Mucosa of rectum (tissue), 2 donors: ENCODE results near the gene TNNI3K.

Source experiments
- H3K27ac ChIP-seq, 2 donors: one replicate each; pipeline ENCODE4 v1.7.0; 2013; ENCODE audit warnings: inconsistent platforms in 2 of 2, low read depth in 2 of 2, low read length in 2 of 2
- H3K27me3 ChIP-seq, 2 donors: one replicate each; pipeline ENCODE4 v1.7.0; 2013; ENCODE audit warnings: low read length in 2 of 2; ENCODE audit not compliant: control insufficient read depth in 2 of 2, insufficient read depth in 2 of 2
- H3K36me3 ChIP-seq, 2 donors: one replicate each; pipeline ENCODE4 v1.7.0; 2013; ENCODE audit warnings: low read length in 2 of 2; ENCODE audit not compliant: control insufficient read depth in 2 of 2, insufficient read depth in 2 of 2
- H3K4me1 ChIP-seq, 2 donors: one replicate each; pipeline ENCODE4 v1.7.0; 2013; ENCODE audit warnings: low read length in 2 of 2, mild to moderate bottlenecking in 1 of 2; ENCODE audit not compliant: control insufficient read depth in 2 of 2, insufficient read depth in 2 of 2
- H3K4me3 ChIP-seq, 2 donors: one replicate each; pipeline ENCODE4 v1.7.0; 2013; ENCODE audit warnings: low read length in 2 of 2
- H3K9ac ChIP-seq, 2 donors: one replicate each; pipeline ENCODE4 v1.7.0; 2013; ENCODE audit warnings: low read length in 2 of 2, low read depth in 1 of 2, mild to moderate bottlenecking in 1 of 2
- H3K9me3 ChIP-seq, 2 donors: one replicate each; pipeline ENCODE4 v1.7.0; 2013; ENCODE audit warnings: low read length in 2 of 2; ENCODE audit not compliant: control insufficient read depth in 2 of 2
- donor health status: healthy.
- donor health status: Normal muscosa, but diverticular disease.

TNNI3K gene

DNA sequence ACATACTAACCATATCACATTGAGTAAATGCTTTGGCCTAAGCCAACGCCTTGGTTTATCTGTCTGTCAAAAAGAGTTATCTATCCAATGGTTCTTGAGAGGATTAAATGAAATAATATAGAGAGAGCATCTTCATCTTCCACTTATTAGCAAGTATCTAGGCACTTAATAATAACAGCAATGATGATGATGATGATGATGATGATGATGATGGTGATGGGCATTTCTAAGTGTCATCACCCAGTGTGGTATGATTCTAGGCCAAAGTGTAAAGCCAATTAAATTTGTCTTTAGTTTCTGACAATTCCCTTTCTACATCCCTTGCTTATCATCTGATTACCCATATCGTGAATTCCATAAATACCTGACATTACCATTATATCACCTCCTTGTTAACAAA, 342.9 kb downstream of the TNNI3K start:
- Histone ChIP-seq H3K27me3 (no peaks in the 10 kb centered on the region), H3K4me3 (no peak overlapping the region), H3K9me3 (no peaks in the 10 kb centered on the region), H3K36me3 (no peaks in the 10 kb centered on the region), H3K27ac (no peak overlapping the region), H3K9ac (no peak overlapping the region), H3K4me1 (no peaks in the 10 kb centered on the region)

DNA sequence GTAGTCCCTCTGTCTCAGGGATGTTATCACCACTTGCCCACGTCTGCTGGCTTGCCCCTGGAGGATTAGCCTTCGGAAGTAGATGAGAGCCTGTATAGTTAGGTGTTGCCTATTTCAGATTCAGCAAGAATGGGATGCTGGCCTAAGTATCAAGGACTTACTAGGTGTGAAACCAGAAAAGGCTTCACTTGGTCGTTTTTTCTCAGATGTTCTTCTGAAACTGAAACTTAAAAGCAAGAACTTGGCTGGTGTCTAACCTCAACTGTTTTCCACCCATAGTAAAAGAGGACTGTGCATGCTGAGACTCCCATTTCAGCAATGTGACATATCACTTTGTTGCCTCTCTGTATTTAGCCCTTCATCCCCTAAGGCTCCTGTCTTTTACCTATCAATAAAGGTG, 344.2 kb downstream of the TNNI3K start:
- Histone ChIP-seq H3K36me3 (no peaks in the 10 kb centered on the region), H3K4me3 (no peak overlapping the region), H3K27ac (no peak overlapping the region), H3K27me3 (no peaks in the 10 kb centered on the region), H3K9me3 (no peaks in the 10 kb centered on the region), H3K4me1 (no peaks in the 10 kb centered on the region), H3K9ac (no peak overlapping the region)

- Histone ChIP-seq H3K4me1 (no peaks in the 10 kb centered on the region), H3K36me3 (no peaks in the 10 kb centered on the region), H3K9me3 (no peaks in the 10 kb centered on the region), H3K27me3 (no peaks in the 10 kb centered on the region), H3K4me3 (no peak overlapping the region), H3K27ac (no peak overlapping the region), H3K9ac (no peak overlapping the region)
Observed at GRCh38 chr1:74583397-74583796, 348.2 kb downstream of the TNNI3K start.

DNA sequence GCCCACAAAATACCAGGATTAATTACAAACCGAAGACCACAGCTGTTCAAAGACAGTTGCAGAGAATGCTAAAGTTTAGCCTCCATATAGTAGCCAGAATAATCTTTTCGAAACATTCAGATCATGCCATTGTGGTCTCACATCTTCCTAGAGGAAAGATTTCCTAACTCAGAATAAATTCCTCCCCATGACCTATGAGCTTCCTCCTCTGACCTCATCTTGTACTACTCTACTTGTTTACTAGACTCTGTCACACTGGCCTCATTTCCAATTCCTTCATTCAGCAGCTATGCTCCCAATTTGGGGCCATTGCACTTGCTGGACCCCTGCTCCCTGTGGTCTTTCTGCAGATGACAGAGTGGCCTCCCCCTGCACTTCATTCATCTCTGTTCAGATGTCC, 349.0 kb downstream of the TNNI3K start:
- H3K9ac ChIP-seq, result no peak overlapping the region
- H3K4me3 ChIP-seq, result no peak overlapping the region
- no peaks in the 10 kb centered on the region for H3K4me1 ChIP-seq
- no peak overlapping the region for H3K27ac ChIP-seq
- H3K27me3 ChIP-seq, result no peaks in the 10 kb centered on the region
- H3K9me3 ChIP-seq, result no peaks in the 10 kb centered on the region
- H3K36me3 ChIP-seq, result no peaks in the 10 kb centered on the region

DNA sequence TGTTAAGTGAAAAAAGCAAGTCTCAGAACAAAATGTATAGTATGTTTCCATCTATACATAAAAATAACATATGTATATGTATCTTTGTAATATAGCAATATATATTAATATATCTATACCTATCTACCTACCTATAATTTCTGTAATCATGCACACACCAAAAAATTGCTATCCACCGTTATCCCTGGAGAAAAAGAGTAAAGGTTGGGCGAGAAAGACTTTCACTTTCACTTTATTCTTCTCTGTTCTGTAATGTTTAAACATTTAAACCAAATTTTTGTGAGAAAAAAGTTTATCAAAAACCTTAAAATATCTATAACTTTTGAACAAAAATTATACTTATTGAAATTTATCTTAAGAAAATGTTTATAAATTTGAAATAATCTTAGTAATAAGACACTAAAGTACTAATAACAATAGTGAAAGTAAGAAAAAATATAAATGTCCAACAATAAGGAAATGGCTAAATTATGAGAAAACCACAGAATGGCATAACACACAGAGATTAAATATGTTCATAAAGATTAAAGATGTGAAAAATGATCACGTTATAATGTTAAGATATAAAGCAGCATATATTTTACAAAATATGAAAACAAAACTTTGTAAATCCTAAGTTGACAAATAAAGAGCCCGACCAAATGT, 351.2 kb downstream of the TNNI3K start:
- Histone ChIP-seq H3K27me3 (no peaks in the 10 kb centered on the region), H3K4me3 (no peak overlapping the region), H3K27ac (no peak overlapping the region), H3K9me3 (no peaks in the 10 kb centered on the region), H3K9ac (no peak overlapping the region), H3K36me3 (no peaks in the 10 kb centered on the region), H3K4me1 (no peaks in the 10 kb centered on the region)

- H3K4me3 ChIP-seq, result no peak overlapping the region
- H3K36me3 ChIP-seq, result no peaks in the 10 kb centered on the region
- no peaks in the 10 kb centered on the region for H3K9me3 ChIP-seq
- H3K4me1 ChIP-seq, result no peaks in the 10 kb centered on the region
- H3K27me3 ChIP-seq, result no peaks in the 10 kb centered on the region
- H3K9ac ChIP-seq, result no peak overlapping the region
- no peak overlapping the region for H3K27ac ChIP-seq
Observed at GRCh38 chr1:74587888-74588287, 352.7 kb downstream of the TNNI3K start.

GRCh38 chr1:74590288-74590687, 355.1 kb downstream of the TNNI3K start:
- Histone ChIP-seq H3K27me3 (no peaks in the 10 kb centered on the region), H3K9me3 (no peaks in the 10 kb centered on the region), H3K36me3 (no peaks in the 10 kb centered on the region), H3K9ac (no peak overlapping the region), H3K4me1 (no peaks in the 10 kb centered on the region), H3K27ac (no peak overlapping the region), H3K4me3 (no peak overlapping the region)

DNA sequence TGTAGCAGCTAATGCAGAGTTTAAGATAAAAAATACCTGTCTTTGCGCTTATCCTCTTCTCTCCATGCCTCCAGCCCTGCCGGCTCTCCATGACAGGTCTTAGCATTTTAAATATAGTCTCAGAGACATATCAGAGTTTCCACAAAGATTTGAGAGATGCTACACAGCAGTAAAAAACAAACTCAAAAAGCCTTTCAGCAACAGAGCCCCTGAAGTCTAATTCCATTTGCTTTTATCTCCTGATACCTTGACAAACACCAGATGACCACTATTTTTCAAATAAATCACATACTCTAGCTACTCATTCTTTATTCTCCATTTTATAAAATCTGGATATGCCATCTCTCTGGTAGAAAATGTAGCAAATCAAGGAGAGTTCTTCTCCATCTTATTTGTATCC, 356.8 kb downstream of the TNNI3K start:
- Histone ChIP-seq H3K27ac (no peak overlapping the region), H3K36me3 (no peaks in the 10 kb centered on the region), H3K27me3 (no peaks in the 10 kb centered on the region), H3K9me3 (no peaks in the 10 kb centered on the region), H3K4me1 (no peaks in the 10 kb centered on the region), H3K9ac (no peak overlapping the region), H3K4me3 (no peak overlapping the region)

DNA sequence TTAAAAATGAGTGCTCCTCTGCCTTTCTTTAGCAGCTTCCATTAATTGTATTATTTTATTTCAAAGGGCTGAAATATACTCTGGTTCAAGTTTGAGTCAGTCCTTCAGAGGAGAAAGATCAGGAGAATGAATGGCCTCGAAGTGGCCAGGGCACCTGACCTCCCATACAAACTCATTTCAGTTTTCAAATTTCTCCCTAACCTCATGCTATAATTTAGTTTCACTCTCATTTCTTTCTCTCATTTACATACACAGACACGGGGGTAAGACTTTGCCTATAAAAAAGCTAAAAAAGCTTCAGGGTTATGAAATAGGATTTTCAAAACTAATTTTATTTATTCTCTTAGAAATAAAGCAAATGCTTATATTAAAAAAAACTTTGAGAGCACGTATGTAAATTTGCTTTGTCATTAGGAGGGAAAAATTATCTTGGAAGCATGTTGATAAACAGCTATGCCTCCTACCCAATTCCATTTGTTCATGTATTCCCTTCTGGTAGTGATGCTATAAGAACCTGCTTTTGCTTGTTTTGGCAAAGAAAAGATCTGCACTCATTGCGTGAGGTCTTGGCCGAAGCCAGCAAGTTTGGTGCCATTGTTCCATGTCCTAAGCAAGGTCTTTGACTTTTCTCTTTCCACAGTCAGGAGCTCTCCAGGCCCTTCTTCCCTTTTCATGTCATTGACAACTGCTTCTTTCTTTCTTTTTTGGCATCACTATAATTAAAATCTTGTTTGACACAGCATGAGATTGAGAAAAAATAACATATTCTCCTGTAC, 357.6 kb downstream of the TNNI3K start:
- Histone ChIP-seq H3K9me3 (no peaks in the 10 kb centered on the region), H3K9ac (no peak overlapping the region), H3K4me3 (no peak overlapping the region), H3K27me3 (no peaks in the 10 kb centered on the region), H3K36me3 (no peaks in the 10 kb centered on the region), H3K4me1 (no peaks in the 10 kb centered on the region), H3K27ac (no peak overlapping the region)
